ENCODE results near the gene PUM2.

DNA sequence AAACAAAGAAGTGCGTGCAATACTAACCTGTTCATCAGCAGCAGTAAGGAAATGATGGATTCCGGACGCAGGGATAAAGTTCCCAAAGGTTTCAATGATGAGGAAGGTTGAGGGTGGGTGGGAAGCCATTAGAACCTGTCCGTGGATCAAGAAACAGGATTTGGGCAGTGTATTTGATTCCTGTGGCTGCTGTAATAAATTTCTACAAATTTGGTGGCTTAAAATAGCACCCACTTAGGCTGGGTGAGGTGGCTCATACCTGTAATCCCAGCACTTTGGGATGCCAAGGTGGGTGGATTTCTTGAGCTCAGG is 120.6 kb downstream of the PUM2 start:
- no peak for TF ChIP-seq CTCF (IDR thresholded peaks at IDR 0.05)
- no peak for TF ChIP-seq POLR2A (IDR thresholded peaks at IDR 0.05)
